Measurements from ENCODE around the gene OR51B2.
"Not testable (repeated sequence)": the region's sequence is repeated elsewhere in the genome, so short reads cannot be mapped to it uniquely, and the experiment has no call there.

The OR51B2 gene, protein sequence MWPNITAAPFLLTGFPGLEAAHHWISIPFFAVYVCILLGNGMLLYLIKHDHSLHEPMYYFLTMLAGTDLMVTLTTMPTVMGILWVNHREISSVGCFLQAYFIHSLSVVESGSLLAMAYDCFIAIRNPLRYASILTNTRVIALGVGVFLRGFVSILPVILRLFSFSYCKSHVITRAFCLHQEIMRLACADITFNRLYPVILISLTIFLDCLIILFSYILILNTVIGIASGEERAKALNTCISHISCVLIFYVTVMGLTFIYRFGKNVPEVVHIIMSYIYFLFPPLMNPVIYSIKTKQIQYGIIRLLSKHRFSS

DNA sequence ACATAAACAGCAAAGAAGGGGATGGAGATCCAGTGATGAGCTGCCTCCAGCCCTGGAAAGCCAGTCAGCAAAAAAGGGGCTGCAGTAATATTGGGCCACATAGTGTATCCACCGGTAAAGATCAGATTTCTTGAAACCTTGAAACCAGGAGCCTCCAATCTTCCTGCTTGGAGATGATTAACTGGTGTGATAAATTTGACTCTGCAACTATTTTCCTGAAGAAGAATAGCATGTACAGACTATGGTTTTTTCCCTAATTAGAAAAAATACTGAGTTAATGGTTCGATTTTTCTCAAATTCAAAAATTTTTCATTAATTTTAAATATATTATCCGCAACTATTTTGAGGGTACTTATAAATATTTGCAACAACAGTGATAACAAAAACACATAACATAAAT is at the start of gene OR51B2:
Gene OR51B2 (minus strand): TSS at position 101 of the 400 bp plus-strand sequence. CDS start 0 bp downstream, at position 101.
- DNase-seq (ENCODE audit: low read depth, low spot score) = no peak

DNA sequence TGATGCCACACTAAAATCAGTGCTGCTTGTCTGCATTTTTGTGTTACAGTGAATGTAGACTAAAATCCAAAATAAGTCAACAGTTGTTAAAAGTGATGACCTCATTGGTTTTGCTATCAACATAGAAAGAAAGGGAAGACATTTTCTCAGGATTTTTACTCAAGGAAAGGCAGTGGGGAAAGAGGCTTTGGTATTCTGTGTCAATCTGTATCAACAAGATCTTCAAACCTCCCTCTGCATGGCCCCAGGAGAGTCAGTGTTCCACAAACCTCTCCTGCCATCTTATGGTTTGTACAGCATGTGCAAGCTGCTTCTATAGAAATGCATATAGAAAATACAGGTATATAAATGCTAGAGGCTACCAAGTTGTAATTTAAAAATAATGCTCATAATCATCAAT is 45.7 kb upstream of the OR51B2 start:
- peak; percentile 5 for DNase-seq (ENCODE audit: low read depth, low spot score)

DNA sequence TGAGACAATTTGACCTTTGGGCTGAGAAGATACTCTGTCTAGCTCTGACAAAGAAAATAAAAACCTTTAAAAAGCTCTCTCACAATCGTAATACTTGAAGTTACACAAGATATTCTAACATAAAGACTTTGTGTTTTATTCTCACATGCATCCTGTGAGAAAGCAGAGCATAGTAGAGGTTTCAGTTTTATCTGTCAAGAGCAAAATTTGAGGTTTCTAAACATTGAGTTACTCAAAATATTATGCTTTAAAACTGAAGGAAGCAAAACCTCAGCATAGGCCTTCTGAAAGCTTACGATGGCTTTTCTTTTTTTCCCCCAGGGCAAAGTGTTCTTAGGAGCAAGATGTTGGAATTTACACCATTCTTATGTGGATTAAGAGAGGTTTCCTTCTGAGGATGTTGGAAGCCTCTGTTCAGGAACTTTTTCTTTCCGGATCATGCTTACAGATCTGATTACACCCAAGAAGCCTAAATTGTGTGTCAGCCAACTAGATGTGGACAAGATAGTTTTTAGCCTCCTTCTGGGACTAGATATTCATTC is 44.5 kb upstream of the OR51B2 start:
- no peak for DNase-seq (ENCODE audit: low read depth, low spot score)

DNA sequence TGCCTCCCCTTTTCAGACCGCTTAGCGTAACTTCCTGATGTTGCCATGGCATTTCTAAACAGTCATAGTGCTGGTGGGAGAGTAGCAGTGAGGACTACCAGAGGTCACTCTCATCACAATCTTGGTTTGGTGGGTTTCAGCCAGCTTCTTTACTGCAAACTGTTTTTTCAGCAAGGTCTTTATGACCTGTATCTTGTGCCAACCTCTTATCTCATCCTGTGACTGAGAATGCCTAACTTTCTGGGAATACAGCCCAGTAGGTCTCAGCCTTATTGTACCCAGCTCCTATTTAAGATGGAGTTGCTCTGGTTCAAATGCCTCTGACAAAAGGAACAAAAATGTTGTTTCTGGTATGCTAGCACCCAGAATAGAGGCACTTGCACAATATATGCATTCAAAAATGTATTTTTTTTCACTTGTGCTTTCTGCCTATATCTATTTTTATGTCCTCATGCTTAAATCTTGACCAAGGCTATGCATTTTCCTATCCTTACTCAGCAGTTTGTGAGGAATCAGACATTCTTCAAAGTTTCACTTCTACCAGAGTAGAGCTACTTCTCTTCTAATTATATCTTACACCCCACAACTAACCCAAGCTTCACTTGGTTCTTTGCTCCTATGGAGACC is 43.5 kb upstream of the OR51B2 start:
- no peak for DNase-seq (ENCODE audit: low read depth, low spot score)

DNA sequence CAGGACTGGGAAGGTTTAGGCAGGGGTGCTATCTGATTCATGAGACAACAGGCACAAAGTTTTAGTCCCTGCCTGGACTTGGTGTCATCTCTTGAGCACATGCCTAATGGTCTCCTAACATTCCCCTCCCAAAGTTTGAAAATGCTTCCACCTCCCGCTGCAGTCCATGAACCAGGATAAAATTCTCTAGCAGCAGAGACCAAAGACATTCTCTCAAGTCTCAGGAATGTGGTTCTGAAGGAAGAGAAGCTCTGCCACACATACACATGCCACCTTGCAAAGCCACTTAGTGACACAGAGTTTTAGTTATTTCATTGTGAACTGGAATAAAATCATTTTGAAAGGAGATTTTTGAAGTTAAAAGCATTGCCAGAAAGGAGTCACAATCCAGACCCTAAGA is 42.8 kb upstream of the OR51B2 start:
- DNase-seq (ENCODE audit: low read depth, low spot score) = no peak

DNA sequence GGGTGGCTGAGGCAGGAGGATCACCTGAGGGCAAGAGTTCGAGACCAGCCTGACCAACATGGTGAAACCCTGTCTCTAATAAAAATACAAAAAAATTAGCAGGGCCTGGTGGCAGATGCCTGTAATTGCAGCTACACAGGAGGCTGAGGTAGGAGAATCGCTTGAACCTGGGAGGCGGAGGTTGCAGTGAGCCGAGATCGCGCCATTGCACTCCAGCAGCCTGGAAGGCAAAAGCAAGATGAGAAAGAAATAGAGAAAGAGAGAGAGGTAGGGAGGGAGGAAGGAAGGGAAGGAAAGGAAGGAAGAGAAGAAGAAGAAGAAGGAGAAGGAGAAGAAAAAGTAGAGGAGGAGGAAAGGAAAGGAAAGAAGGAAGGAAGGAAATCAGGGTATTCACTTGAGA is 42.3 kb upstream of the OR51B2 start:
- not testable (repeated sequence) for DNase-seq (ENCODE audit: low read depth, low spot score)

DNA sequence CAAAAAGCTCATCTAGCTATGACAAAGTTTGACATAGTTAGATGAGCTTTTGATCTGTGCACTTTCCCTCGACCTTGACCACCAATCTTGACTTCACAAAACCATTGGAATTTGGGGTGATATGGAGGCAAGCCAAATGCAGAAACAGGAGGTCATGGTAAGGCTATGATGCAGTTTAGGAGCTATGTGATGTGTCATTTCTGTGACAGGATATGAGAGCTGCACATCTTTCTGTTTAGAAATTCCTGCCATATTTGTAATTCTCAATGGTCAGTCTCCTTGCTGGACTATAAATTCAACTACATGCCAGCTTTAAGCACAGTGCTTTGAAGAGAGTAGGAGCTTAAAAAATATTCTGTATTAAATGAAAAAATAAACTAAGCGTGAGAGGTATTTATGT is 40.1 kb upstream of the OR51B2 start:
- no peak for DNase-seq (ENCODE audit: low read depth, low spot score)

DNA sequence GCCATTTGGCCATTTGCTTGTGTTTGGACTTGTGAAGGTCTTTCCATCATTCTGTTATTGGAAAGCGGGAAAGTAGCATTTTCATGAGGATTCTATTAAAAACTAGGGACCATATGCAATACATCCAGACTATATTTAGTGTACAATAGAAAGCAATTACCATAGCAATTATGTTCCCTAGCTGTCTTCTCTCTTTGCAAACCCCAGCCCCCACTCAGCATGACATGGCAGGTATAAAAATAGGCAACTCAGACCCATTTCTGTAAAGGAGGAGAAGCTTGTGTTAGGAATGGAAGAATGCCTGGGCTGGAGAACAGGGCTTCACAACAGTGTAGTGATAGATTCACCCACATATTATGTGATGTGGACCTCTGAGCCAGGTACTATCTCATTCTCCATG is 39.6 kb upstream of the OR51B2 start:
- DNase-seq (ENCODE audit: low read depth, low spot score) = no peak

DNA sequence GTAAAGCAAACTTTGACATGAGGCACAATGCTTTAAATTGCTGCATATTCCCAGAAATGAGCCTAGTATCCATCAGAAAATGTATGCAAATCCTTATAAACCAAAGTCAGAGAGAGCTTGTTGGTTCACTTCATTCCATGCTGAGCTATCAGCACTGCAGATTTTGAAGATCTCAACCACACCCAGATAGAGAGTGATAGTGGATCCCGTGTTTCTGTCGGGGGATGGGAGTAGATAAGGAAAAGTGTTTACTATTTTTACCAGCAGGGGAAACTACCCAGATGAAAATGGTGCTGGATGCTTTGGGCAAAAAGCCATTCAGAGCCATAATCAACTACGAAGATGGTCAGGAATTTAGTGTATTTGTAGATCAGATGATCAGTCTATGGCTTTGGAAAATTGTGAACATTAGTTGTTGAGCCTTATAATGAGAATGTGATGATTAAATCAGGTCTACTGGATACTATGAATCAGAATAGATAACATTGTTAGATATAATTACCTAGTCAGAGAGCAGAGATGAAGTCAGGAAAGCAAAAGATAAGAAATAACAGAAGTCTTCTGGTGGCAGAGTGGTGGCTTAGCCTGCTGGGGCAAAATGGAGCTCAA is 38.0 kb upstream of the OR51B2 start:
- no peak for DNase-seq (ENCODE audit: low read depth, low spot score)

DNA sequence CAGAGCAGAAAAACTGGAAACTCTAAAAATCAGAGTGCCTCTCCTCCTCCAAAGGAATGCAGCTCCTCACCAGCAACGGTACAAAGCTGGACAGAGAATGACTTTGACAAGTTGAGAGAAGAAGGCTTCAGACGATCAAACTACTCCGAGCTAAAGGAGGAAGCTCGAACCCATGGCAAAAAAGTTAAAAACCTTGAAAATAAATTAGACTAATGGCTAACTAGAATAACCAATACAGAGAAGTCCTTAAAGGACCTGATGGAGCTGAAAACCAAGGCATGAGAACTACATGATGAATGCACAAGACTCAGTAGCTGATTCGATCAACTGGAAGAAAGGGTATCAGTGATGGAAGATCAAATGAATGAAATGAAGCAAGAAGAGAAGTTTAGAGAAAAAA is 31.9 kb upstream of the OR51B2 start:
- not testable (repeated sequence) for DNase-seq (ENCODE audit: low read depth, low spot score)

DNA sequence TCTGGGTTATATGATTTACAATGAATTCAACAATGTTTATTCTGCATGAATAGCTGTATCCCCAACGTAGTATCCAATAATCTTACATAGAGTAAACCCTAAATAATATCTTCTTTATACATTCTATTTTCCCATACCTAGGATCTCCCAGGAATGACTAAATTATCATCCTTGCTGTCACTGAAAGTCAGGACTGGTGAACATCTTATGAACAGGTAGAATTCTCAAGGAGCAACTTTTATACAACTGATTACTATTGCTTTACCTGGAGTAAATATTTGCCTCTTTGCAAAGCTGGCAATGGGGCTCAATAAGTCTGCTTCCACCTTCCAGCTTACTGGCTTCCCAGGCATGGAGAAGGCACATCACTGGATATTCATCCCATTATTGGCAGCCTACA is 27.1 kb upstream of the OR51B2 start, which contains the start of gene OR51B6:
Gene OR51B6 (plus strand): TSS at position 301 of the 400 bp plus-strand sequence. CDS start 0 bp downstream, at position 301.
- DNase-seq (ENCODE audit: low read depth, low spot score) = no peak

DNA sequence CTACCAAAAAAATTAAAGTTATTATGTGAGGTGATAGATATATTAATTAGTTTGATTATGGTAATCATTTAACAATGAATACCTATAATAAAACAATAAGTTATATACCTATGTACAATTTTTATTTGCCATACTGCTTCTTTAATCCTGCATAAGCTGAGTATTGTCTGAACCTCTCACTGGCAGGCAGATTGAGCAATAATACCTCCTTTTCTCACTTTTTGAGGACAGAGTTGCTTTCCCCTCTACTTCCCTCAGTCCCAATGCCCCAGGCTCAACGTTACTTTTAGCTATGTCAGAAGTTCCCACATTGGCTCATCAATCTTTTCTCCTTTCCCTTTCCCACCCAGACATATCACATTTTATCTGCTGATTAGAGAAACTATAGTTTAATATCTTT is 25.5 kb upstream of the OR51B2 start:
- no peak for DNase-seq (ENCODE audit: low read depth, low spot score)

DNA sequence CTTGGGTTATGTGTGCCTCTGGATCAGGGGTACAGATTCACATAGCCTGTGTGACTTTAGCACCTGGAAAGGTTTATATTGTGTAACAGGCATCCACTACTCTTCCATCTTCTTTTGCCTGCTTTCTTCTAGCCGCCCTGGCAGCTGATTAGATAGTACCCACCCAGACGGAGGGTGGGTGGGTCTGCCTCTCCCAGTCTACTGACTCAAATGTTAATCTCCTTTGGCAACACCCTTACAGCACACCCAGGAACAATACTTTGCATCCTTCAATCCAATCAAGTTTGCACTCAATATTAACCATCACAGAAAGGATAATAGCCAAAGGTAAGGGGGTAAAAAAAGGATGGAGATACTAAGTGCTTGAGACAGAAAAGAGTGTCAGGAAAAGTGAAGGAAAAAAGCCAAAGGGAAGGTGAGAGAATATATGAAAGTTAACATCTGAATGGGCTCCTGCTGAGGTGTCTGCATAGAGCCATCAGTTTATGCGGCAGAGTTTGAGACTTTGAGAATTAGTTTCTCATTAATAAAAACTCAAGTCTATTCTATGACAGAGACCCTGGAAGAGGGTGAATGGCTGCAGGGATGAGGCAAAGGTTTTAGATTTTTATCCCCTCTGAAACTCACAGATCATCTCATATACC is 24.6 kb upstream of the OR51B2 start:
- DNase-seq (ENCODE audit: low read depth, low spot score) = no peak

DNA sequence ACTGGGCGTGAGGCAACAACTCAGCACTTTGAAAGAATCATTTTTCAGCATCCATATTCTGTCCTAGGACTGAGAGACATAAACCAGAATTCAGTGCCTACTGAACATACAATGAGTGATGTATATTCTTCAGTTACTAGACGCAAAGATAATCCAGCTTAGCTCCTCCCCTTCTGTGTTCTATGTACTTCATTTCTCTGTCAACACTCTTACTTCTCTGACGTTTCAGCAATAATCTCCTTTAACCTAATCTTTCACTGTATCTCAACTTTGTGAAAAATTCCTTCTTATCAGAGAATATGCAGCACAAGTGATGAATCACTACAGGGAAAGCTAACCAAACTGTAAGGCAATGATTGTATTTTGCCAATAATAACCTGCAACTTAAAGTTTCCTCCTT is 21.7 kb upstream of the OR51B2 start:
- no peak for DNase-seq (ENCODE audit: low read depth, low spot score)

DNA sequence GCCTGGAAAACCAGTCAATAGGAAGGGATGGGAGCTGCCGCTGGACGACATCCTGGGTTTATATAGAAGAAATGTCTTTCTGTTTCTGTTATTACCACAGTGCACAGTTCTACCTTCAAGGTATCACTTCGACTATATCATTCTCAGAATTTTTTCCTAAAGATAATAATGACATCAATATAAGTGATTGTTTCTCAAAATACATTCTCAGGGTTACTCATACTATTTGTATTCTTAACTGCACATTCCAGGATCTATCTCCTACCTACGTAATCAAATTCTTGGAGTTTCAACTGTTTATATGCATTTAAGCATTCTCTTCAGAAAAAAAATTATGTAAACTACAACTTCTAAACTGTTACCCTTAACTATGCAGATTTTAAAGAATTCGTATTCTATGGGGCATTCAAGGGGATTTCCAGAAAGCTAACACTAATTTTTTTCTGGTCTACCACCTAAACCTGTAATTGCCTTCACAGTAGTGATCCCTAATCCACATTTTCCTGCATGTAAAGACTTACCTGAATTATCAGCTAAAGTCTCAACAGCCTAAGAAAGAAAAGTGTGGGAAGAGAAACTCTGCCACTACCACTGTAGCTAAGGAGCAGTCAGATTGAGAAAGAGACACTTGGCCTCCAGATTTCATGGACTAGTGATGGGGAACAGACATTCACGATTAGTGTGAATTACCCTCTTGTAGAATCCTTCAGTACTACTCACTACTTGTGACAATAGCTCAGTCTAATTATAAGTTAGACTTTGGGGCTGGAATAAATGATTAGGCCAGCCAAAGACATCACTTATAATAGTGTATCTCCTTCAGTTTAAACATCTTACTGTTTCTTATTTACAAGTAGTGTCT is 19.6 kb upstream of the OR51B2 start, which contains the start of gene OR51B5:
Gene OR51B5 (minus strand): TSS at position 51 of the 862 bp plus-strand sequence. CDS start 0 bp downstream, at position 51.
- no peak for DNase-seq (ENCODE audit: low read depth, low spot score)

DNA sequence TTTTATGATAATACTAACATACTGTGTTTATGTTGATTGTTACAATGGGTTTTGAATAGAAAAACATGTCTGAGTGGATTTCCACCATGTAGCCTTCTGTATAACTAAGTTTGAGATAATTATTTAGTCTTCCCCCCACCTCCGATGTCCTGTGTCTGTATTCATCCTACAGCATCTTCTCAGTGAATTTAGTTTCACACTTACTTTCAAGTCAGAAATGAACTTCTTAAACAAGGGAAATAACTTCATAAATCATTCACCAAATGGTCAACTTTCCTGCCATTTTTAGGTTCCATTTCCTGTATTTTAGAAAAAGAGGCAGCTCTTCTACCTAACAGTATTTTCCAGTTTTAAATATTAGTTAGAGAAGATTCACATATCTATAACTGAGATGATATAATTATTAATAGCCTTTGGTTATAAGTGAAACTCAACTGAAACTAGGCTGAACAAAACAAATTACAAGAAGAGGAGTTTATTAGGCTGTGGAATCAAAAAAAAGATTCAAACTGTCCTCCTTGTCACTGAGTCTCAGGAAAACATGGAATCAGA is 15.8 kb upstream of the OR51B2 start:
- DNase-seq (ENCODE audit: low read depth, low spot score) = no peak

DNA sequence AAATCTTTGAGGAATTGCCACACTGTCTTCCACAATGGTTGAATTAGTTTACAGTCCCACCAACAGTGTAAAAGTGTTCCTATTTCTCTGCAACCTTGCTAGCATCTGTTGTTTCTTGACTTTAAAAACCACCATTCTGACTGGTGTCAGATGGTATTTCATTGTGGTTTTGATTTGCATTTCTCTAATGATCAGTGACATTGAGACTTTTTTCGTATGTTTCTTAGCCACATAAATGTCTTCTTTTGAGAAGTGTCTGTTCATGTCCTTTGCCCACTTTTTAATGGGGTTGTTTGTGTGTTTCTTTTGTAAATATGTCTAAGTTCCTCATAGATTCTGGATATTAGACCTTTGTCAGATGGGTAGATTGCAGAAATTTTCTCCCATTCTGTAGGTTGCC is 13.2 kb upstream of the OR51B2 start:
- DNase-seq (ENCODE audit: low read depth, low spot score) = not testable (repeated sequence)

DNA sequence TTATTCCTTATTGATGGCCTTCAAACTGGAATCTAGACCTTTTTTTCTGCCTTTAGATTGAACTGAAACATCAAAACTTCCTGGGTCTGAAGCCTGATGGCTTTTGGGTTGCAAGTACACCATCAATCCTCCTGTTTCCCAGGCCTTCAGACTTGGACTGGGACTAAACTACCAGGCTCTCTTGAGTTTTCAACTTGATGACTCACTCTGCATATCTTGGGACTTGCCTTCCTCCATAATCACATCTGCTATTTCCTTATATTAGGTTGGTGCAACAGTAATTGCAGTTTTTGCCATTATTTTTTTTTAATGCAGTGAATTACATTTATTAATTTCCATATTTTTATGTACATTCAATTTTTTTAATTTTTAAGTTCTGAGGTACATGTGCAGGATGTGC is 12.2 kb upstream of the OR51B2 start:
- no peak for DNase-seq (ENCODE audit: low read depth, low spot score)

DNA sequence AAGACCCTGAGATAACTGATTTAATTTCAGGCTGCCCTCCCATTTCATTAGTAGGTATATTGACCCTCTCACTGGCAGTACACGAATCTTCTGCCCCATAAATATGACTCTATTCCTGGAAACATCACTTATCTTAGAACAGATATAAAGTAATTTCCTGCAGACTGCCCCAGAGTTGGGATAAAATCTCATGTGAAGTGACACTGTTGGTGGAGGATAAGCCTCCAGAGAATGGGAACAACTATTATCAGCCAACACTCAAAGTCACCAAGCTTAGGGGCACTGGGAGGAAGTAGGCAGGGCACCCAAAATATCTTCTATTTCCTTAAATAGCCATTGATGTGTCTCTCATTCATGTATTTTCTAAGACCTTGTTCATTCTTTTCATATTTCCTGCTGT is 11.1 kb upstream of the OR51B2 start:
- DNase-seq (ENCODE audit: low read depth, low spot score) = no peak

DNA sequence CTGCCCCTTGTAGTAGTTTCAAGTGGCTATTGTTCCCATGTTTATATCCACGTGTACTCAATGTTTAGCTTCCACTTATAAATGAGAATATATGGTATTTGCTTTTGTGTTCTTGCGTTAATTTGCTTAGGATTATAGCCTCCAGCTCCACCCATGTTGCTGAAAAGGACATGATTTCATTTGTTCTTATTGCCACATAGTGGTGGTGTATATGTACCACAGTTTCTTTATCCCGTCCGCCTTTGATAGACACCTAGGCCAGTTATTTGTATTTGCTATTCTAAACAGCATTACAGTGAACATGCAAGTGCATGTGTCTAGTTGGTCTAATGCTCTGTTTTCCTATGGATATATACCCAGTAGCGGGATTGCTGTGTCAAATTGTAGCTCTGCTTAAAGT is 6.8 kb downstream of the OR51B2 start:
- DNase-seq (ENCODE audit: low read depth, low spot score) = no peak
